GM23338 (cell line): Measurements from ENCODE around the gene IFNL2. TPM values are rescaled to one million over a fixed set of nuclear protein-coding genes. Genes with fewer than 3 reads are reported as not detected.

Experiments used
- ATAC-seq: fragments of 200-7000 bp; cut with Tn5 transposase; 3 replicates; pipeline ENCODE4 v1.9.1; 2020
- DNase-seq: peaks from one replicate; pipeline ENCODE4 v3.0.0-alpha.2; 2015; ENCODE audit warnings: low spot score
- H2AFZ ChIP-seq: fragments of 200-600 bp; sonication (generic); 2 replicates; pipeline ENCODE4 v1.8.0; 2016; ENCODE audit warnings: antibody characterized with exemption, mild to moderate bottlenecking, moderate library complexity
- H3F3A ChIP-seq: fragments of 200-600 bp; sonication (generic); replicated peaks from 2 replicates; pipeline ENCODE4 v1.8.0; 2017; ENCODE audit warnings: antibody characterized with exemption, mixed run types, low read depth
- H3K27ac ChIP-seq: fragments of 200-600 bp; sonication (generic); 2 replicates; pipeline ENCODE4 v1.6.1; 2016; ENCODE audit warnings: low read depth
- H3K27me3 ChIP-seq: fragments of 200-600 bp; sonication (generic); 2 replicates; pipeline ENCODE4 v1.8.0; 2016; ENCODE audit warnings: mild to moderate bottlenecking, mixed run types, moderate library complexity; ENCODE audit not compliant: insufficient read depth
- H3K36me3 ChIP-seq: fragments of 200-600 bp; sonication (generic); 2 replicates; pipeline ENCODE4 v1.8.0; 2016; ENCODE audit warnings: mild to moderate bottlenecking; ENCODE audit not compliant: insufficient read depth
- H3K4me1 ChIP-seq: fragments of 200-600 bp; sonication (generic); 2 replicates; pipeline ENCODE4 v1.8.0; 2016; ENCODE audit warnings: mild to moderate bottlenecking, moderate library complexity; ENCODE audit not compliant: insufficient read depth
- H3K4me2 ChIP-seq: fragments of 200-600 bp; sonication (generic); 2 replicates; pipeline ENCODE4 v1.7.1; 2017; ENCODE audit warnings: mixed run types
- H3K4me3 ChIP-seq: fragments of 200-600 bp; sonication (generic); 2 replicates; pipeline ENCODE4 v1.6.1; 2016; ENCODE audit warnings: mixed run types
- H3K79me2 ChIP-seq: fragments of 200-600 bp; sonication (generic); replicated peaks from 2 replicates; pipeline ENCODE4 v1.8.0; 2017; ENCODE audit warnings: mild to moderate bottlenecking; ENCODE audit not compliant: insufficient read depth
- H3K9me2 ChIP-seq: fragments of 200-600 bp; sonication (generic); 2 replicates; pipeline ENCODE4 v1.8.0; 2017; ENCODE audit not compliant: insufficient read depth
- H4K20me1 ChIP-seq: fragments of 200-600 bp; sonication (generic); replicated peaks from 2 replicates; pipeline ENCODE4 v1.8.0; 2017; ENCODE audit warnings: mild to moderate bottlenecking; ENCODE audit not compliant: insufficient read depth
- H3K27ac Mint-ChIP-seq: 2 replicates; pipeline ENCODE4 v1.8.0; 2020; ENCODE audit warnings: inconsistent platforms, mild to moderate bottlenecking, moderate library complexity, mixed read lengths
- H3K27me3 Mint-ChIP-seq: 3 replicates; pipeline ENCODE4 v1.8.0; 2022; ENCODE audit warnings: low read depth, mild to moderate bottlenecking, moderate library complexity, mixed read lengths, inconsistent platforms; ENCODE audit not compliant: insufficient read depth, poor library complexity
- H3K36me3 Mint-ChIP-seq: 3 replicates; pipeline ENCODE4 v1.8.0; 2021; ENCODE audit warnings: low read depth, mild to moderate bottlenecking, inconsistent platforms, moderate library complexity, mixed read lengths
- H3K4me1 Mint-ChIP-seq: 3 replicates; pipeline ENCODE4 v1.8.0; 2020; ENCODE audit warnings: mild to moderate bottlenecking, inconsistent platforms, mixed read lengths
- H3K4me3 Mint-ChIP-seq: 3 replicates; pipeline ENCODE4 v1.8.0; 2021; ENCODE audit warnings: moderate library complexity, mild to moderate bottlenecking, inconsistent platforms, mixed read lengths
- H3K9me3 Mint-ChIP-seq: 3 replicates; pipeline ENCODE4 v1.8.0; 2020; ENCODE audit warnings: moderate library complexity, mild to moderate bottlenecking, inconsistent platforms, mixed read lengths
- CREB1 ChIP-seq: fragments of 250-450 bp; sonication (Bioruptor Pico); IDR thresholded peaks from 2 replicates; pipeline ENCODE4 v1.5.0; 2020; ENCODE audit warnings: low read depth, mild to moderate bottlenecking, moderate library complexity
- EZH2phosphoT487 ChIP-seq: fragments of 200-600 bp; sonication (generic); IDR thresholded peaks from one replicate; pipeline ENCODE4 v1.8.1; 2018; ENCODE audit warnings: antibody characterized with exemption; ENCODE audit not compliant: unreplicated experiment
- JUNB ChIP-seq: IDR thresholded peaks from one replicate; pipeline ENCODE4 v1.6.1; 2016; ENCODE audit warnings: antibody characterized with exemption; ENCODE audit not compliant: unreplicated experiment
- NANOG ChIP-seq: IDR thresholded peaks from 2 replicates; pipeline ENCODE4 v1.6.1; 2016; ENCODE audit warnings: antibody characterized with exemption, borderline replicate concordance
- POLR2AphosphoS5 ChIP-seq: IDR thresholded peaks from 2 replicates; pipeline ENCODE4 v1.6.1; 2016; ENCODE audit warnings: antibody characterized with exemption, low read depth
- STAT1 ChIP-seq: IDR thresholded peaks from one replicate; pipeline ENCODE4 v1.6.1; 2016; ENCODE audit warnings: antibody characterized with exemption; ENCODE audit not compliant: unreplicated experiment
- ZNF331 ChIP-seq: fragments of 250-450 bp; sonication (Bioruptor Pico); IDR thresholded peaks from 2 replicates; pipeline ENCODE4 v1.5.0; 2020; ENCODE audit warnings: low read depth, mild to moderate bottlenecking, moderate library complexity
- polyA plus RNA-seq: library from polyadenylated mRNA; unstranded; fragments of >200 nt; fragmentation: Nextera tagmentation; extraction: Ambion mirVana; gene quantifications from 2 replicates; pipeline ENCODE4 v1.2.1, GENCODE V29; 2016
- total RNA-seq: library from RNA; depleted of rRNA; stranded (reverse); fragments of >200 nt; shearing (Covaris generic); gene quantifications from 2 replicates; pipeline ENCODE4 v1.2.3, GENCODE V29; 2014
- TF ChIP-seq, protein P1 (sequence below): IDR thresholded peaks from one replicate; pipeline ENCODE4 v1.6.1; 2018; ENCODE audit warnings: antibody characterized with exemption; ENCODE audit not compliant: unreplicated experiment
- TF ChIP-seq, protein P2 (sequence below): IDR thresholded peaks from 2 replicates; pipeline ENCODE4 v1.6.1; 2016; ENCODE audit warnings: antibody characterized with exemption
- TF ChIP-seq, protein P3 (sequence below), 2 experiments: fragments of 200-600 bp in 1 of 2; sonication (generic) in 1 of 2; conservative IDR thresholded peaks; 2 replicates each; pipeline versions ENCODE4 v1.5.1 to v1.6.1; 2016 to 2017; ENCODE audit warnings: antibody characterized with exemption in 2 of 2, low read depth in 2 of 2, mild to moderate bottlenecking in 2 of 2, moderate library complexity in 1 of 2

IFNL2 gene
- total and polyA plus RNA-seq, 2 experiments from 2014 or later = not detected

DNA sequence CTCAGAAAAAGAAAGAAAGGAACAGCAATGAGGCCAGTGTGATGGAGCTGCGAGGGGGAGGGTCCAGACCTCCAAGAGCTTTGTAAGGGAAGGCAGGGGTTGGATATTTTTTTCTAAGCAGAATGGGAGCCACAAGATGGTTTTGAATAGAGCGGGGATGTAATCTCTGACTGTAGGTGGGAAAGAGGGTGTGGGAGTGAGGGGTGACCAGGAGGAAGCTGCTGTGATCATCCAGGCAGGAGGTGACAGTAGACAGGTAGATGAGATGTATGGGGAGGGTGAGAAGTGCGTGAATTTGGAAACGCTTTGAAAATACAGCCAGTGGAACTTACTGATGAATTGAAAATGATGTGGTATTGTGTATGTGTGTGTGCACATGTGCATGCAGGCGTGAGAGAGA lies 7.4 kb downstream of the IFNL2 start (continued):
- TF ChIP-seq STAT1 (no peak), CREB1 (CRISPR knock-in tag) (no peak), JUNB (no peak), POLR2AphosphoS5 (no peak), EZH2phosphoT487 (no peak)
- TF ChIP-seq, protein P1, sequence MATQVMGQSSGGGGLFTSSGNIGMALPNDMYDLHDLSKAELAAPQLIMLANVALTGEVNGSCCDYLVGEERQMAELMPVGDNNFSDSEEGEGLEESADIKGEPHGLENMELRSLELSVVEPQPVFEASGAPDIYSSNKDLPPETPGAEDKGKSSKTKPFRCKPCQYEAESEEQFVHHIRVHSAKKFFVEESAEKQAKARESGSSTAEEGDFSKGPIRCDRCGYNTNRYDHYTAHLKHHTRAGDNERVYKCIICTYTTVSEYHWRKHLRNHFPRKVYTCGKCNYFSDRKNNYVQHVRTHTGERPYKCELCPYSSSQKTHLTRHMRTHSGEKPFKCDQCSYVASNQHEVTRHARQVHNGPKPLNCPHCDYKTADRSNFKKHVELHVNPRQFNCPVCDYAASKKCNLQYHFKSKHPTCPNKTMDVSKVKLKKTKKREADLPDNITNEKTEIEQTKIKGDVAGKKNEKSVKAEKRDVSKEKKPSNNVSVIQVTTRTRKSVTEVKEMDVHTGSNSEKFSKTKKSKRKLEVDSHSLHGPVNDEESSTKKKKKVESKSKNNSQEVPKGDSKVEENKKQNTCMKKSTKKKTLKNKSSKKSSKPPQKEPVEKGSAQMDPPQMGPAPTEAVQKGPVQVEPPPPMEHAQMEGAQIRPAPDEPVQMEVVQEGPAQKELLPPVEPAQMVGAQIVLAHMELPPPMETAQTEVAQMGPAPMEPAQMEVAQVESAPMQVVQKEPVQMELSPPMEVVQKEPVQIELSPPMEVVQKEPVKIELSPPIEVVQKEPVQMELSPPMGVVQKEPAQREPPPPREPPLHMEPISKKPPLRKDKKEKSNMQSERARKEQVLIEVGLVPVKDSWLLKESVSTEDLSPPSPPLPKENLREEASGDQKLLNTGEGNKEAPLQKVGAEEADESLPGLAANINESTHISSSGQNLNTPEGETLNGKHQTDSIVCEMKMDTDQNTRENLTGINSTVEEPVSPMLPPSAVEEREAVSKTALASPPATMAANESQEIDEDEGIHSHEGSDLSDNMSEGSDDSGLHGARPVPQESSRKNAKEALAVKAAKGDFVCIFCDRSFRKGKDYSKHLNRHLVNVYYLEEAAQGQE = no peak
- TF ChIP-seq, protein P2, sequence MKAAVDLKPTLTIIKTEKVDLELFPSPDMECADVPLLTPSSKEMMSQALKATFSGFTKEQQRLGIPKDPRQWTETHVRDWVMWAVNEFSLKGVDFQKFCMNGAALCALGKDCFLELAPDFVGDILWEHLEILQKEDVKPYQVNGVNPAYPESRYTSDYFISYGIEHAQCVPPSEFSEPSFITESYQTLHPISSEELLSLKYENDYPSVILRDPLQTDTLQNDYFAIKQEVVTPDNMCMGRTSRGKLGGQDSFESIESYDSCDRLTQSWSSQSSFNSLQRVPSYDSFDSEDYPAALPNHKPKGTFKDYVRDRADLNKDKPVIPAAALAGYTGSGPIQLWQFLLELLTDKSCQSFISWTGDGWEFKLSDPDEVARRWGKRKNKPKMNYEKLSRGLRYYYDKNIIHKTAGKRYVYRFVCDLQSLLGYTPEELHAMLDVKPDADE = no peak

DNA sequence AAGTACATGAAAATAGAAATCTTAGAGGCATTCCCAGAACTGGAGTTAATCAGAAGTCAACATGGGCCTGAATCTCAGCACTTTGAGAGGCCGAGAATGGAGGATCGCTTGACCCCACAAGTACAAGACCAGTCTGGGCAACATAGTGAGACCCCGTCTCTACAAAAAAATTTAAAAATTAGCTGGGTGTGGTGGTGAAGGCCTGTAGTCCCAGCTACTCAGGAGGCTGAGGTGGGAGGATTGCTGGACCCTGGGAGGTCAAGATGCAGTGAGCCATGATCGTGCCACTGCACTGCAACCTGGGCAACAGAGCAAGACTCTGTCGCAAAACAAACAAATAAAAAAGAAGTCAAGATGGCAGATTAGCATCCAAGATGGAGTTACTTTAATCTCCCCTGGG lies 8.5 kb downstream of the IFNL2 start:
- H3K27me3 Mint-ChIP-seq = peaks cover 14% of the 10 kb centered on the region
- Histone ChIP-seq H3K36me3 (no peaks in the 10 kb centered on the region), H3K27me3 (peaks cover 11% of the 10 kb centered on the region; the same call in 1 of the 2 replicates)
- TF ChIP-seq, protein P3, sequence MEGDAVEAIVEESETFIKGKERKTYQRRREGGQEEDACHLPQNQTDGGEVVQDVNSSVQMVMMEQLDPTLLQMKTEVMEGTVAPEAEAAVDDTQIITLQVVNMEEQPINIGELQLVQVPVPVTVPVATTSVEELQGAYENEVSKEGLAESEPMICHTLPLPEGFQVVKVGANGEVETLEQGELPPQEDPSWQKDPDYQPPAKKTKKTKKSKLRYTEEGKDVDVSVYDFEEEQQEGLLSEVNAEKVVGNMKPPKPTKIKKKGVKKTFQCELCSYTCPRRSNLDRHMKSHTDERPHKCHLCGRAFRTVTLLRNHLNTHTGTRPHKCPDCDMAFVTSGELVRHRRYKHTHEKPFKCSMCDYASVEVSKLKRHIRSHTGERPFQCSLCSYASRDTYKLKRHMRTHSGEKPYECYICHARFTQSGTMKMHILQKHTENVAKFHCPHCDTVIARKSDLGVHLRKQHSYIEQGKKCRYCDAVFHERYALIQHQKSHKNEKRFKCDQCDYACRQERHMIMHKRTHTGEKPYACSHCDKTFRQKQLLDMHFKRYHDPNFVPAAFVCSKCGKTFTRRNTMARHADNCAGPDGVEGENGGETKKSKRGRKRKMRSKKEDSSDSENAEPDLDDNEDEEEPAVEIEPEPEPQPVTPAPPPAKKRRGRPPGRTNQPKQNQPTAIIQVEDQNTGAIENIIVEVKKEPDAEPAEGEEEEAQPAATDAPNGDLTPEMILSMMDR (conservative IDR thresholded peaks at IDR 0.05; ENCODE audit: low read depth in 2 of 2) = no peak
- TF ChIP-seq POLR2AphosphoS5 (no peak), NANOG (no peak), EZH2phosphoT487 (no peak), JUNB (no peak), ZNF331 (CRISPR knock-in tag) (no peak)
- TF ChIP-seq, protein P2 = no peak
- TF ChIP-seq, protein P1 = no peak

More for the DNA sequence above, 8.5 kb downstream of the IFNL2 start:
- Mint-ChIP-seq H3K4me3 (no peak overlapping the region), H3K27ac (no peak overlapping the region), H3K9me3 (no peaks in the 10 kb centered on the region; the same call in 2 of the 3 replicates), H3K4me1 (no peaks in the 10 kb centered on the region), H3K36me3 (no peaks in the 10 kb centered on the region)
- ATAC-seq (no peak), DNase-seq (no peak)
- Histone ChIP-seq H3F3A (no peaks in the 10 kb centered on the region), H3K4me2 (no peak overlapping the region), H3K9me2 (no peaks in the 10 kb centered on the region), H3K79me2 (no peaks in the 10 kb centered on the region), H3K4me1 (no peaks in the 10 kb centered on the region), H2AFZ (no peak overlapping the region), H3K27ac (no peak overlapping the region), H4K20me1 (no peaks in the 10 kb centered on the region), H3K4me3 (no peak overlapping the region)
